Skeletal muscle satellite cell (primary cell): ENCODE data around the gene KLK3.

ENCODE experiments used
- H3K27me3 ChIP-seq: 2 replicates; pipeline ENCODE4 v1.7.0; 2013; ENCODE audit warnings: low read length; ENCODE audit not compliant: control insufficient read depth, insufficient read depth
- H3K36me3 ChIP-seq: 2 replicates; pipeline ENCODE4 v1.7.0; 2013; ENCODE audit warnings: mild to moderate bottlenecking, control low read depth, low read length; ENCODE audit not compliant: insufficient read depth
- H3K4me1 ChIP-seq: 2 replicates; pipeline ENCODE4 v1.7.0; 2013; ENCODE audit warnings: low read length; ENCODE audit not compliant: control insufficient read depth, insufficient read depth
- H3K4me2 ChIP-seq: 2 replicates; pipeline ENCODE4 v1.7.0; 2013; ENCODE audit warnings: mild to moderate bottlenecking, low read length
- H3K4me3 ChIP-seq: 2 replicates; pipeline ENCODE4 v1.7.0; 2013; ENCODE audit warnings: low read length
- H3K9ac ChIP-seq: 2 replicates; pipeline ENCODE4 v1.7.0; 2013; ENCODE audit warnings: mild to moderate bottlenecking, low read depth, low read length, moderate library complexity
- H3K9me3 ChIP-seq: replicated peaks from 2 replicates; pipeline ENCODE4 v1.7.0; 2013; ENCODE audit warnings: mild to moderate bottlenecking, control low read depth, low read length

Gene KLK3

GRCh38 chr19:50909240-50910070, 54.7 kb downstream of the KLK3 start:
- H3K27me3 ChIP-seq = peaks cover 3% of the 10 kb centered on the region
- no peaks in the 10 kb centered on the region for H3K4me1 ChIP-seq
- no peak overlapping the region for H3K4me3 ChIP-seq
- no peak overlapping the region for H3K4me2 ChIP-seq
- H3K36me3 ChIP-seq = no peaks in the 10 kb centered on the region
- no peak overlapping the region for H3K9ac ChIP-seq
- no peaks in the 10 kb centered on the region for H3K9me3 ChIP-seq
